ENCODE measurements around the gene RAB36. TPM values are rescaled to one million over a fixed set of nuclear protein-coding genes. Genes with fewer than 3 reads are reported as not detected.

The RAB36 gene
- total and polyA plus RNA-seq, 5 donors from 2014 or later = 0.17 to 0.61 (median 0.49) TPM; not detected in 1

- Mint-ChIP-seq H3K36me3 (peaks cover 8% of the 10 kb centered on the region), H3K27me3 (no peaks in the 10 kb centered on the region), H3K9me3 (no peaks in the 10 kb centered on the region), H3K27ac (peak overlapping the region in 2 of 3 donors; percentile 17 to 78), H3K4me1 (peaks cover 22 to 83% (median 54%) of the 10 kb centered on the region in 4 donors), H3K4me3 (no peak overlapping the region)
- no peaks in the 10 kb centered on the region for H3K27me3 ChIP-seq (ENCODE audit: control insufficient read depth, insufficient read depth, low read length)
- H3K9me3 ChIP-seq (ENCODE audit: control insufficient read depth in 2 of 2, low read length in 2 of 2) = no peaks in the 10 kb centered on the region
- H3K4me1 ChIP-seq (ENCODE audit: control insufficient read depth, insufficient read depth, low read length, poor library complexity, severe bottlenecking) = peaks cover 36% of the 10 kb centered on the region
- ATAC-seq (ENCODE audit: low read depth in 2 of 2) = no peak
- no peak overlapping the region for H3K4me3 ChIP-seq (ENCODE audit: low read depth, low read length)
- H3K27ac ChIP-seq (ENCODE audit: insufficient read depth, low read length, poor library complexity, severe bottlenecking) = no peak overlapping the region
- DNase-seq = no peak
- no peaks in the 10 kb centered on the region for H3K36me3 ChIP-seq (ENCODE audit: control insufficient read depth, insufficient read depth, low read length)
Measured at GRCh38 chr22:23213581-23214334, 68.5 kb downstream of the RAB36 start.

Other genes starting within 250 kb of the RAB36 start
- gene GNAZ, start 75.0 kb upstream of the RAB36 start, total RNA-seq = 3.6 TPM
- under 1 TPM in 2 of 4 donors, not detected in 2; 0.05 to 0.06 TPM for gene GNAZ, start 75.0 kb upstream of the RAB36 start, polyA plus RNA-seq
- gene RSPH14, start 3.5 kb upstream of the RAB36 start, total RNA-seq = not detected
- gene RSPH14, start 3.5 kb upstream of the RAB36 start, polyA plus RNA-seq = under 1 TPM in 2 of 4 donors, not detected in 2; 0.15 to 0.29 TPM
- gene BCR, start 35.0 kb downstream of the RAB36 start, total RNA-seq = 66.3 TPM
- 1 to 10 TPM; 2.6 to 7.1 (median 2.8) TPM for gene BCR, start 35.0 kb downstream of the RAB36 start, polyA plus RNA-seq